Activated CD4-positive, alpha-beta T cell treated with anti-CD3 and anti-CD28 coated beads, Interleukin-2, amount 10 ng/mL, durations not matched to agents 7 days and 5 days (primary cell): ENCODE data around the gene PTPRO. TPM values are rescaled to one million over a fixed set of nuclear protein-coding genes. Genes with fewer than 3 reads are reported as not detected.

ENCODE experiments used
- CTCF ChIA-PET: fragments of 350-600 bp; sonication (Branson Sonifier 250); formaldehyde crosslinking; loops from one replicate; lab custom pipeline; 2021; ENCODE audit warnings: antibody characterized with exemption; lab: Charles Lee
- POLR2A ChIA-PET: fragments of 350-600 bp; sonication (Branson Sonifier 250); formaldehyde crosslinking; loops from one replicate; lab custom pipeline; 2021; ENCODE audit warnings: antibody characterized with exemption; lab: Charles Lee
- DNase-seq: peaks from one replicate; pipeline ENCODE4 v3.0.0-alpha.2; 2020
- H3K27ac Mint-ChIP-seq: one replicate; pipeline ENCODE4 v1.8.0; 2021; ENCODE audit warnings: mild to moderate bottlenecking, moderate library complexity, mixed read lengths
- H3K27me3 Mint-ChIP-seq: one replicate; pipeline ENCODE4 v1.8.0; 2021; ENCODE audit warnings: mixed read lengths
- H3K36me3 Mint-ChIP-seq: one replicate; pipeline ENCODE4 v1.8.0; 2021; ENCODE audit warnings: low read depth, mixed read lengths
- H3K4me1 Mint-ChIP-seq: one replicate; pipeline ENCODE4 v1.8.0; 2021; ENCODE audit warnings: mixed read lengths
- H3K4me3 Mint-ChIP-seq: one replicate; pipeline ENCODE4 v1.8.0; 2021; ENCODE audit warnings: mild to moderate bottlenecking, moderate library complexity, mixed read lengths
- H3K9me3 Mint-ChIP-seq: one replicate; pipeline ENCODE4 v1.8.0; 2021; ENCODE audit warnings: mixed read lengths
- total RNA-seq, 2 experiments: library from RNA; stranded (reverse); gene quantifications; one replicate each; pipeline ENCODE4 v1.2.3, GENCODE V29; 2021

The PTPRO gene
- total RNA-seq, 2 experiments from 2014 or later: 7.7 to 10.2 TPM

GRCh38 chr12:15540005-15540404 lies 217.7 kb downstream of the PTPRO start:
- ChIA-PET CTCF (interaction anchor here (1.0 kb wide), 2 partner anchors 17 to 45 kb away, joined by 3 read pairs; no protein-coding TSS in a partner anchor), POLR2A (no interaction called here)
- no peak for DNase-seq
- Mint-ChIP-seq H3K27me3 (no peaks in the 10 kb centered on the region), H3K36me3 (peaks cover 16% of the 10 kb centered on the region), H3K4me1 (peaks cover 20% of the 10 kb centered on the region), H3K4me3 (no peak overlapping the region), H3K27ac (no peak overlapping the region), H3K9me3 (peaks cover 4% of the 10 kb centered on the region)

DNA sequence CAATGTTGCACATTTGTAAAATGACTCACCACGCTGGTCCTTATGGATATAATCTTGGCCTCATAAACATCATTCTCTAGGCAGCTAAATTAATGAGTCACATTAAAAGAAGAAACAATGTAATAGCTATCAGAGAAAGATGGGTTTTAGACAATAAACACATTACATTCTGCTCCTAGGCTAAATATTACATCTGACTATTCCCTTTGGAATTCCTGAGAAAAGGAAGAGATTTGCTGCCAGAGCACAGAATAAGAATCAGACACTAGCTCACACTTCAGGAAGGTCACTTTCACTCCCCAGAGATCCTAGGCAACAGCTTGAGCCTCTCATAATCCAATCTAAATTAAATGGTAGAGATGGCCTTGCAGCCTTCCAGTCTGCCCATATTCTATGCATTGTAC lies 218.2 kb downstream of the PTPRO start:
- Mint-ChIP-seq H3K4me3 (no peak overlapping the region), H3K9me3 (peaks cover 4% of the 10 kb centered on the region), H3K27ac (no peak overlapping the region), H3K4me1 (peaks cover 24% of the 10 kb centered on the region), H3K27me3 (no peaks in the 10 kb centered on the region), H3K36me3 (peaks cover 16% of the 10 kb centered on the region)
- ChIA-PET POLR2A (interaction anchor here (0.5 kb wide), 1 partner anchor 372 kb away, joined by 3 read pairs; no protein-coding TSS in a partner anchor), CTCF (interaction anchor here (1.0 kb wide), 1 partner anchor 17 kb away, joined by 3 read pairs; no protein-coding TSS in a partner anchor)
- no peak for DNase-seq

GRCh38 chr12:15541996-15542631 lies 219.8 kb downstream of the PTPRO start:
- POLR2A ChIA-PET: no interaction called here
- CTCF ChIA-PET: interaction anchor here (1.4 kb wide), 1 partner anchor 9 kb away, joined by 3 read pairs; no protein-coding TSS in a partner anchor
- H3K4me3 Mint-ChIP-seq: no peak overlapping the region
- DNase-seq: no peak
- no peaks in the 10 kb centered on the region for H3K27me3 Mint-ChIP-seq
- peaks cover 38% of the 10 kb centered on the region for H3K4me1 Mint-ChIP-seq
- peaks cover 4% of the 10 kb centered on the region for H3K9me3 Mint-ChIP-seq
- no peak overlapping the region for H3K27ac Mint-ChIP-seq
- H3K36me3 Mint-ChIP-seq: peaks cover 19% of the 10 kb centered on the region

DNA sequence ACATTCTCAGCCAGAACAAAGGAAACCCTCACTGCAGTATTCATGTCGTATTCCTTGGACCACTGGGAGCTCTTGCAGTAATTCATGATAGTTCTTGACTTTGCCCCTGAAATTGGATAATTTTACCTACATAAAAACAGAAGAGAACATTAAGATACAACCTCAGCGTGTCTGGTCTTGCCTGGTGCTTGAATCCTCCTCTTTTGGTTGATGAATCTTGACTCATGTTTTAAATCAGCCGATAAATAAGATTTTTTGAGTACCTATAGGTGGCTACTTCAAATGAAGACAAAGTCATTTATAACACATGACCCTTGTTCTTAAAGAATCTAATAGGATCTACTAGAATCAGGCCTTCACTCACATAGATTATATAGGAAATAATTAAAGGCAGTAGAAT lies 221.0 kb downstream of the PTPRO start:
- CTCF ChIA-PET: interaction anchor here (1.1 kb wide), 1 partner anchor 12 kb away, joined by 4 read pairs; no protein-coding TSS in a partner anchor
- Mint-ChIP-seq H3K36me3 (peaks cover 27% of the 10 kb centered on the region), H3K9me3 (peaks cover 4% of the 10 kb centered on the region), H3K4me1 (peaks cover 46% of the 10 kb centered on the region), H3K27ac (peak overlapping the region; percentile 10), H3K27me3 (no peaks in the 10 kb centered on the region), H3K4me3 (no peak overlapping the region)
- POLR2A ChIA-PET: no interaction called here
- no peak for DNase-seq

DNA sequence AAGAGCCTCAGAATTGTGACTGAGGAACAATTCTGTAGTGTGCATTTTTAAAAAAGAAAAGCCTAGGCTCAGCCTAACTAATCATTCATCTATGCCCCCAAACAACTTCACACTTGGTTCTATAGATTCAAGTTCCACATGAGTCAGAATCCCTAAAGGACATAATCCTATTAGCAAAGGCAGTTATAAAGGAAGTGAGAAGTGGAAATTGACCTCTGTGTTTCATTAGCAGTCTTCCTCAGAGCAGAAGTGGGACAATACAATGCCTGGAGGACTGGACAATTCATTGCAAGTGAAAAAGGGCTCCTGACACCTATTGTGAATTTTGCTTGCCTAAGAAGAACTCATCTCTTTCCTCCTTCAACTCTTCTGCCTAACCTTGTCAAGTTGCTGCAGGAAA lies 222.3 kb downstream of the PTPRO start:
- peak overlapping the region; percentile 89 for H3K27ac Mint-ChIP-seq
- no peak overlapping the region for H3K4me3 Mint-ChIP-seq
- CTCF ChIA-PET: interaction anchor here (1.2 to 3.0 kb wide), 2 partner anchors 10 to 15 kb away, joined by 3 to 10 read pairs; no protein-coding TSS in a partner anchor
- H3K27me3 Mint-ChIP-seq: no peaks in the 10 kb centered on the region
- POLR2A ChIA-PET: no interaction called here
- H3K9me3 Mint-ChIP-seq: peaks cover 11% of the 10 kb centered on the region
- peaks cover 54% of the 10 kb centered on the region for H3K4me1 Mint-ChIP-seq
- H3K36me3 Mint-ChIP-seq: peaks cover 37% of the 10 kb centered on the region
- DNase-seq: no peak

DNA sequence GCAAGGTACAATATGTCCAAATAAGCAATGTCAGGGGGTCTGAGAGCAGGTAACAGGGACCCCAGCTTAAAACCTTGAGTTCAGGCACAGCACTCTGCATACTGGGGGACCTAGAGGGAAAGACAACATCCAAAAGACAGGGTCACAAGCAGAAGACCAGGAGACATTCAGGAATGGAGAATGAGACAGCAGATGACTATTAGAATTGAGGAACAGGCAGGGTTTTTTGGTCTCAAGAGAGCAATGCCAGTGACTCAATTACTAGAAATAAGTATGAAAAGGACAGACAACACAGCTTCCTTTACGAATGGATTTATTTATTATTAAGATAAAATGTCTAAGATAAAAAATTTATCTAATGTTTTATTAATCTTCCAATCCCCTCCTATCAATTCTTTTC lies 223.0 kb downstream of the PTPRO start:
- Mint-ChIP-seq H3K4me3 (no peak overlapping the region), H3K4me1 (peaks cover 54% of the 10 kb centered on the region), H3K27ac (peak overlapping the region; percentile 97), H3K9me3 (peaks cover 12% of the 10 kb centered on the region), H3K27me3 (no peaks in the 10 kb centered on the region), H3K36me3 (peaks cover 44% of the 10 kb centered on the region)
- DNase-seq: no peak
- ChIA-PET POLR2A (interaction anchor here (1.6 kb wide), 1 partner anchor 16 kb away, joined by 4 read pairs; no protein-coding TSS in a partner anchor), CTCF (interaction anchor here (1.5 to 3.0 kb wide), 3 partner anchors 11 to 16 kb away, joined by 3 to 10 read pairs (median 4); no protein-coding TSS in a partner anchor)

DNA sequence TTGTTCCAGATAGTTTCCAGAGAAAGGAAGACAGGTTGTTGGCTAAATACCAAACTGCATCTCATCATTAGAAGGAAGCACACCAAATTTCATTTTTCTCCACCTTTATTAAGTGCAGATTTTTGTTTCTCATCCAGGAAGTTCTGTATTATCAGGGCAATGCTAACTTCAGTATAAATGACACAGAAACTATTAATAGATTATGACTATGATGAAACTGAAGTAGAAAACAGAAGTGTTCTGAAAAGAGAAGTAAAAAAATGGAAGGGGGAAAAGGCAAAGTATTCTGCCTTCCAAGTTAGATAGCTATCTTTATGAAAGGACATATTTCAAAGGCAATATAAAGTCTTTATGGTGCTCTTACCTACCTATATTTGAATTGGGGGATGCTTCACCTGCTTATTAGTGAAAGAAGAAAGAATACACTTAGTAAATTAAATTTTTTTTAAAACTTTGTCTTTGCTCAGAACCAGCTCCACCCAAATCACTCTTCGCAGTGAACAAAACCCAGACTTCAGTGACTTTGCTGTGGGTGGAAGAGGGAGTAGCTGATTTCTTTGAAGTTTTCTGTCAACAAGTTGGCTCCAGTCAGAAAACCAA lies 223.9 kb downstream of the PTPRO start:
- ChIA-PET CTCF (interaction anchor here (0.5 to 3.0 kb wide), 7 partner anchors 11 to 131 kb away, joined by 3 to 10 read pairs (median 4); no protein-coding TSS in a partner anchor), POLR2A (interaction anchor here (0.7 to 1.6 kb wide), 2 partner anchors 16 to 25 kb away, joined by 3 to 4 read pairs; no protein-coding TSS in a partner anchor)
- H3K9me3 Mint-ChIP-seq: peaks cover 16% of the 10 kb centered on the region
- peak overlapping the region; percentile 40 for H3K4me3 Mint-ChIP-seq
- H3K27ac Mint-ChIP-seq: peak overlapping the region; percentile 97
- peaks cover 56% of the 10 kb centered on the region for H3K4me1 Mint-ChIP-seq
- H3K27me3 Mint-ChIP-seq: no peaks in the 10 kb centered on the region
- DNase-seq: peak; percentile 67
- peaks cover 52% of the 10 kb centered on the region for H3K36me3 Mint-ChIP-seq

DNA sequence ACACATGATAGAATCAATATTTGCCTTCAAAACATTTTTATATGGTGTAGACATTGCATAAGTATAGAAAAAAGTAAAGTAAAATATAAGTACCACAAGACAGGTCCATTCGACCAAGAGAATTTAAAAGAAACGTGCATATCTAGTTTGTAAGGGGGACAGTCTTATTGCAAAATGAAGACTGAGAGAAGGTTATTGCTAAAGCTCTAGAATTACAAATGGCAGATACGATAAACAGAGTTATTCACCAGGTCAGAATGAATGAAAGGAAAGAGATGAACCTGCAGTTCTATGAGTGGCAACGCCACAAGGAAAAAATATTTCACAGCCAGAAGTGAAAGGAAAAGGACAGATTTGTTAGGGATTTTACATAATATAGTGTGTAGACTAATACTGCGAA lies 224.8 kb downstream of the PTPRO start:
- ChIA-PET POLR2A (interaction anchor here (0.7 to 1.6 kb wide), 2 partner anchors 15 to 24 kb away, joined by 3 to 4 read pairs; no protein-coding TSS in a partner anchor), CTCF (interaction anchor here (0.5 to 3.0 kb wide), 2 partner anchors 12 to 132 kb away, joined by 4 to 10 read pairs; no protein-coding TSS in a partner anchor)

DNA sequence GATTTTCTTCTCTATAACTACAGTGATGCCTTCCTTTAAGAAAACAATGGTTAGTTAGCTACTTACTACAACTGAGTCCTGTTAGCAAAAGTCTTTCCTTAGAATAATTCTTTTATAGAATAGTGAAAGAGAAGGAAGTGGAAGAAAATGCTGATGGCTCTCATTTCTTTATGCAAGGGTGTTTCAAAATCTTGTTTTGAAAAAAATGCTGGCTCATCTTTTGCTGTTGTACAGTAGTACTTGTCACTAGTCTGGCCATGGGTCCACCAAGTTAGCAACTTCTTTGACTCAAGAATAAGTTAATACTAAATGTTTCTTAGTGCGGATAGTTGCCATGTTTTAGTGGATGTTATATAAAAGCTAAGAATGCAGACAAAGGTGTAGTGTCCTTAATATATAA lies 225.4 kb downstream of the PTPRO start:
- Mint-ChIP-seq H3K27ac (peak overlapping the region; percentile 97), H3K4me1 (peaks cover 60% of the 10 kb centered on the region), H3K9me3 (peaks cover 22% of the 10 kb centered on the region), H3K36me3 (peaks cover 65% of the 10 kb centered on the region), H3K27me3 (no peaks in the 10 kb centered on the region), H3K4me3 (peak overlapping the region; percentile 40)
- ChIA-PET CTCF (interaction anchor here (0.9 to 3.0 kb wide), 2 partner anchors 13 to 15 kb away, joined by 4 to 10 read pairs; no protein-coding TSS in a partner anchor), POLR2A (no interaction called here)
- DNase-seq: no peak

More for the DNA sequence above, 224.8 kb downstream of the PTPRO start:
- Mint-ChIP-seq H3K36me3 (peaks cover 60% of the 10 kb centered on the region), H3K27ac (peak overlapping the region; percentile 97), H3K9me3 (peaks cover 21% of the 10 kb centered on the region), H3K4me3 (peak overlapping the region; percentile 40), H3K27me3 (no peaks in the 10 kb centered on the region), H3K4me1 (peaks cover 56% of the 10 kb centered on the region)
- no peak for DNase-seq

DNA sequence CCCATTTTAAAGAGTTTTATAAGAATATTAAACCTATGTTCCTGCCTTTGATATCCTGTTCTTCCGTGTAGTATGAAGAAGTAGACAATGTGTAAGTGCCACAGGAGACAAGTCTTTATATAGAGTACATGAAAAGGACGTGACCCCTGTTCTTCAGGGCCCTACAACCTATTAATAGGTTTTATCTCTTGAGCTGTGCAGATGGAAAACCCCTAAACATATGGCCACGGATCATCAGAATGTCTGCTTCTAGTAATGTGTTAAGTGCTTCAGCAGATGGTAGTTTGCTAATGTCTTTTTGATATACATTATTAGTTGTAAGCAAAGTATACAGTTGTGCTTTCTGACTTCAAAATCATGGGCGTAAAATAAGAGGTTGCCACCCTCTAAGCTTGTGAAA lies 228.5 kb downstream of the PTPRO start:
- CTCF ChIA-PET: interaction anchor here (0.9 to 1.7 kb wide), 4 partner anchors 9 to 326 kb away, joined by 3 to 8 read pairs (median 3); no protein-coding TSS in a partner anchor
- POLR2A ChIA-PET: no interaction called here
- peaks cover 44% of the 10 kb centered on the region for H3K4me1 Mint-ChIP-seq

GRCh38 chr12:15555446-15555845 lies 233.1 kb downstream of the PTPRO start:
- no peak overlapping the region for H3K4me3 Mint-ChIP-seq
- peaks cover 17% of the 10 kb centered on the region for H3K9me3 Mint-ChIP-seq
- H3K27me3 Mint-ChIP-seq: no peaks in the 10 kb centered on the region
- no peak overlapping the region for H3K27ac Mint-ChIP-seq
- POLR2A ChIA-PET: no interaction called here
- peaks cover 36% of the 10 kb centered on the region for H3K4me1 Mint-ChIP-seq
- no peak for DNase-seq
- CTCF ChIA-PET: interaction anchor here (0.6 to 1.0 kb wide), 2 partner anchors 12 to 210 kb away, joined by 3 to 4 read pairs; no protein-coding TSS in a partner anchor
- peaks cover 75% of the 10 kb centered on the region for H3K36me3 Mint-ChIP-seq

More for the DNA sequence above, 228.5 kb downstream of the PTPRO start:
- Mint-ChIP-seq H3K27me3 (no peaks in the 10 kb centered on the region), H3K4me3 (no peak overlapping the region), H3K36me3 (peaks cover 73% of the 10 kb centered on the region), H3K9me3 (peaks cover 22% of the 10 kb centered on the region), H3K27ac (no peak overlapping the region)
- DNase-seq: no peak

- CTCF ChIA-PET: interaction anchor here (0.6 to 2.1 kb wide), 5 partner anchors 10 to 22 kb away, joined by 3 to 6 read pairs (median 3); no protein-coding TSS in a partner anchor
- H3K36me3 Mint-ChIP-seq: peaks cover 69% of the 10 kb centered on the region
- no peak overlapping the region for H3K27ac Mint-ChIP-seq
- H3K4me1 Mint-ChIP-seq: peaks cover 45% of the 10 kb centered on the region
- POLR2A ChIA-PET: no interaction called here
- H3K27me3 Mint-ChIP-seq: no peaks in the 10 kb centered on the region
- peaks cover 13% of the 10 kb centered on the region for H3K9me3 Mint-ChIP-seq
- DNase-seq: no peak
- no peak overlapping the region for H3K4me3 Mint-ChIP-seq
Measured at GRCh38 chr12:15556411-15557102, 234.2 kb downstream of the PTPRO start.
